B cell (primary cell): ENCODE results near the gene CPHXL. TPM values are rescaled to one million over a fixed set of nuclear protein-coding genes. Genes with fewer than 3 reads are reported as not detected.

Source experiments
- ATAC-seq: fragments of 200-7000 bp; cut with Tn5 transposase; one replicate; pipeline ENCODE4 v1.10.0; 2021; ENCODE audit warnings: low read depth, mild to moderate bottlenecking, moderate number of reproducible peaks, moderate library complexity
- CTCF ChIA-PET: fragments of 350-600 bp; sonication (Branson Sonifier 250); formaldehyde crosslinking; loops from one replicate; lab custom pipeline; 2021; ENCODE audit warnings: antibody characterized with exemption, inconsistent platforms; lab: Charles Lee
- POLR2A ChIA-PET: fragments of 350-600 bp; sonication (Branson Sonifier 250); formaldehyde crosslinking; loops from one replicate; lab custom pipeline; 2021; ENCODE audit warnings: antibody characterized with exemption; lab: Charles Lee
- DNase-seq: peaks from one replicate; pipeline ENCODE4 v3.0.0; 2013
- H2AFZ ChIP-seq: 2 replicates; pipeline ENCODE4 v1.6.1; 2012; ENCODE audit warnings: mild to moderate bottlenecking, low read depth, low read length; ENCODE audit not compliant: insufficient read depth, poor library complexity, severe bottlenecking
- H3K27ac ChIP-seq, 2 donors: 1 replicate in 1 of 2; 2 replicates in 1 of 2; pipeline ENCODE4 v1.5.1; 2012 to 2013; ENCODE audit warnings: low read length in 2 of 2, mild to moderate bottlenecking in 2 of 2, moderate library complexity in 1 of 2
- H3K27me3 ChIP-seq, 4 experiments: fragments of 200-600 bp in 1 of 4; sonication (generic) in 1 of 4; replicated peaks in 1 of 4; 1 replicate in 2 of 4; 2 replicates in 2 of 4; pipeline versions ENCODE4 v1.6.1 to v1.7.0; 2013 to 2016; ENCODE audit warnings: low read length in 3 of 4, mild to moderate bottlenecking in 2 of 4, mixed read lengths in 1 of 4, moderate library complexity in 1 of 4; ENCODE audit not compliant: insufficient read depth in 4 of 4, control insufficient read depth in 3 of 4; ENCODE audit errors: control extremely low read depth in 1 of 4
- H3K36me3 ChIP-seq, 2 experiments: replicated peaks in 1 of 2; 1 replicate in 1 of 2; 2 replicates in 1 of 2; pipeline versions ENCODE4 v1.6.1 to v1.7.1; 2013; ENCODE audit warnings: low read length in 1 of 2; ENCODE audit not compliant: insufficient read depth in 2 of 2, control insufficient read depth in 1 of 2; ENCODE audit errors: control extremely low read depth in 1 of 2, extremely low read depth in 1 of 2
- H3K4me1 ChIP-seq, 2 donors: fragments of 200-600 bp in 1 of 2; sonication (generic) in 1 of 2; 1 replicate in 1 of 2; 2 replicates in 1 of 2; pipeline versions ENCODE4 v1.5.1 to v1.6.1; 2013 to 2017; ENCODE audit warnings: low read length in 2 of 2; ENCODE audit not compliant: control insufficient read depth in 2 of 2, insufficient read depth in 2 of 2
- H3K4me2 ChIP-seq: replicated peaks from 2 replicates; pipeline ENCODE3; 2012; ENCODE audit warnings: mild to moderate bottlenecking, low read depth, low read length; ENCODE audit not compliant: poor library complexity, severe bottlenecking
- H3K4me3 ChIP-seq, 5 experiments: fragments of 200-600 bp in 1 of 5; sonication (generic) in 1 of 5; 1 replicate in 3 of 5; 2 replicates in 2 of 5; pipeline versions ENCODE4 v1.5.1 to v1.7.0; 2011 to 2016; ENCODE audit warnings: low read length in 4 of 5, mild to moderate bottlenecking in 4 of 5, low read depth in 2 of 5, control low read depth in 1 of 5, moderate library complexity in 1 of 5; ENCODE audit not compliant: insufficient read depth in 1 of 5; ENCODE audit errors: control extremely low read depth in 1 of 5, extremely low read depth in 1 of 5
- H3K79me2 ChIP-seq: fragments of 200-600 bp; sonication (generic); one replicate; pipeline ENCODE4 v1.6.0; 2016; ENCODE audit warnings: low read length; ENCODE audit not compliant: control insufficient read depth, insufficient read depth
- H3K9ac ChIP-seq: fragments of 200-600 bp; sonication (generic); 2 replicates; pipeline ENCODE4 v1.6.1; 2017; ENCODE audit warnings: mild to moderate bottlenecking, low read length, moderate library complexity
- H3K9me3 ChIP-seq, 3 donors: one replicate each; pipeline versions ENCODE4 v1.6.1 to v1.7.1; 2013; ENCODE audit warnings: low read length in 2 of 3; ENCODE audit not compliant: control insufficient read depth in 2 of 3, insufficient read depth in 1 of 3; ENCODE audit errors: control extremely low read depth in 1 of 3
- H4K20me1 ChIP-seq: 2 replicates; pipeline ENCODE4 v1.6.0; 2012; ENCODE audit warnings: mild to moderate bottlenecking, low read length; ENCODE audit not compliant: insufficient read depth, control insufficient read depth, poor library complexity, severe bottlenecking
- H3K27ac Mint-ChIP-seq: one replicate; pipeline ENCODE4 v1.8.0; 2021; ENCODE audit warnings: mixed read lengths
- H3K27me3 Mint-ChIP-seq: one replicate; pipeline ENCODE4 v1.8.0; 2021; ENCODE audit warnings: mixed read lengths
- H3K4me1 Mint-ChIP-seq: one replicate; pipeline ENCODE4 v1.8.0; 2021; ENCODE audit warnings: mixed read lengths
- H3K4me3 Mint-ChIP-seq: one replicate; pipeline ENCODE4 v1.8.0; 2021; ENCODE audit warnings: mixed read lengths
- H3K9me3 Mint-ChIP-seq: one replicate; pipeline ENCODE4 v1.8.0; 2022; ENCODE audit warnings: mixed read lengths; ENCODE audit not compliant: insufficient read depth
- EZH2 ChIP-seq: IDR thresholded peaks from 2 replicates; pipeline ENCODE4 v1.6.1; 2012; ENCODE audit warnings: borderline replicate concordance, low read depth, mild to moderate bottlenecking, moderate library complexity, low read length; ENCODE audit not compliant: insufficient read depth, poor library complexity, severe bottlenecking
- WGBS: methylation state at CpG from one replicate; pipeline ENCODE4 v1.1.5; 2013; ENCODE audit warnings: missing lambda C conversion rate; ENCODE audit not compliant: insufficient coverage; 5-methylcytosine and 5-hydroxymethylcytosine counted together
- intact Hi-C: fragments of 100-400 bp; cut with micrococcal nuclease; formaldehyde crosslinking; loops from one replicate; pipeline ENCODE4 v1.10.0; 2022
- polyA plus RNA-seq: library from polyadenylated mRNA; depleted of rRNA; stranded (reverse); fragments of >200 nt; gene quantifications from 2 replicates; pipeline ENCODE4 v1.2.3, GENCODE V29; 2012
- total RNA-seq, 2 donors: library from RNA; stranded (reverse); fragments of 120-200 nt in 1 of 2; gene quantifications; 1 replicate in 1 of 2; 2 replicates in 1 of 2; pipeline versions ENCODE4 v1.2.3 to v1.2.4, GENCODE V29; 2013 to 2022
- TF ChIP-seq, protein P1 (sequence below): fragments of 200-600 bp; IDR thresholded peaks from one replicate; pipeline ENCODE4 v1.8.0; 2022; ENCODE audit warnings: antibody characterized with exemption, mild to moderate bottlenecking

The CPHXL gene
- total and polyA plus RNA-seq, 2 donors (not counting 1 experiment from before 2014, with no cell fraction given) = not detected

GRCh38 chr16:75761108-75761507 lies 34.8 kb upstream of the CPHXL start:
- no peak for DNase-seq
- Mint-ChIP-seq H3K27me3 (no peaks in the 10 kb centered on the region), H3K4me1 (peaks cover 27% of the 10 kb centered on the region), H3K9me3 (no peaks in the 10 kb centered on the region), H3K27ac (peak overlapping the region; percentile 86), H3K4me3 (peak overlapping the region; percentile 79)
- Histone ChIP-seq H2AFZ (peak overlapping the region; percentile 63), H3K4me1 (peaks cover 14 to 27% of the 10 kb centered on the region in 2 donors), H4K20me1 (no peaks in the 10 kb centered on the region), H3K27me3 (no peaks in the 10 kb centered on the region), H3K4me2 (peak overlapping the region; percentile 52), H3K4me3 (peak overlapping the region in 4 of 5 experiments; percentile 12 to 42 (median 26)), H3K27ac (peak overlapping the region; percentile 50 to 65), H3K79me2 (no peaks in the 10 kb centered on the region), H3K9ac (peak overlapping the region; percentile 50), H3K36me3 (no peaks in the 10 kb centered on the region), H3K9me3 (no peaks in the 10 kb centered on the region)
- 93% methylated on average over 6 of the region's 7 CpGs for WGBS
- intact Hi-C loops = loop anchor here (1.0 to 5.0 kb wide), 7 partner anchors 113 to 614 kb away; partner anchors contain the start of genes CFDP1, TMEM170A, TMEM231 and ZFP1
- CTCF ChIA-PET = interaction anchor here (1.1 kb wide), 1 partner anchor 562 kb away, joined by 3 read pairs; no protein-coding TSS in a partner anchor
- peak; percentile 7 for ATAC-seq
- POLR2A ChIA-PET = no interaction called here
- TF ChIP-seq, protein P1, sequence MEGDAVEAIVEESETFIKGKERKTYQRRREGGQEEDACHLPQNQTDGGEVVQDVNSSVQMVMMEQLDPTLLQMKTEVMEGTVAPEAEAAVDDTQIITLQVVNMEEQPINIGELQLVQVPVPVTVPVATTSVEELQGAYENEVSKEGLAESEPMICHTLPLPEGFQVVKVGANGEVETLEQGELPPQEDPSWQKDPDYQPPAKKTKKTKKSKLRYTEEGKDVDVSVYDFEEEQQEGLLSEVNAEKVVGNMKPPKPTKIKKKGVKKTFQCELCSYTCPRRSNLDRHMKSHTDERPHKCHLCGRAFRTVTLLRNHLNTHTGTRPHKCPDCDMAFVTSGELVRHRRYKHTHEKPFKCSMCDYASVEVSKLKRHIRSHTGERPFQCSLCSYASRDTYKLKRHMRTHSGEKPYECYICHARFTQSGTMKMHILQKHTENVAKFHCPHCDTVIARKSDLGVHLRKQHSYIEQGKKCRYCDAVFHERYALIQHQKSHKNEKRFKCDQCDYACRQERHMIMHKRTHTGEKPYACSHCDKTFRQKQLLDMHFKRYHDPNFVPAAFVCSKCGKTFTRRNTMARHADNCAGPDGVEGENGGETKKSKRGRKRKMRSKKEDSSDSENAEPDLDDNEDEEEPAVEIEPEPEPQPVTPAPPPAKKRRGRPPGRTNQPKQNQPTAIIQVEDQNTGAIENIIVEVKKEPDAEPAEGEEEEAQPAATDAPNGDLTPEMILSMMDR = no peak
- no peak for TF ChIP-seq EZH2

DNA sequence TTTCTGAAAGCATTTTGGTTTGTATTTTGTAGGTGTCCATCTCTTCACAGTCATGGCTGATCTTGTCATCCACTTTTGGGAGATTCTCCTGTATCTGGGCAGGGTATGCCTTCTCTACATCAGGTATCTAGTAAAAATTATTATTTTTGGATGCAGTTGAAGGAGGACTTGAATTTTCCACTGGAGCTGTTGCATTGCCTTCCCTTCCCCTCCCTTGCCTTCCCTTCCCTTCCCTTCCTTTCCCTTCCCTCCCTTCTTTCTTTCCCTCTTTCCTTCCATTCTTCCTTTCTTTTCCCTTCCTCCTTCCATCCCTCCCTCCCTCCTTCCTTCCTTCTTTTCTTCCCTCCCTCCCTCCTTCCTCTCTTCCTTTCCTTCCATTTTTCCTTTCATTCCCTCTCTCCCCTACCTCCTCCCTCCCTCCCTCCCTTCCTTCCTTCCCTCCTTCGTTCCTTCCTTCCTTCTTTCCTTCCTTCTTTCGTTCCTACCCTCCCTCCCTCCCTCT lies 33.8 kb upstream of the CPHXL start:
- TF ChIP-seq, protein P1 = no peak
- TF ChIP-seq EZH2 = no peak
- Mint-ChIP-seq H3K4me1 (peaks cover 27% of the 10 kb centered on the region), H3K9me3 (no peaks in the 10 kb centered on the region), H3K4me3 (no peak overlapping the region), H3K27me3 (no peaks in the 10 kb centered on the region), H3K27ac (no peak overlapping the region)
- DNase-seq (no peak), ATAC-seq (no peak)
- Histone ChIP-seq H2AFZ (no peak overlapping the region), H3K27ac (no peak overlapping the region), H4K20me1 (no peaks in the 10 kb centered on the region), H3K36me3 (no peaks in the 10 kb centered on the region), H3K27me3 (no peaks in the 10 kb centered on the region), H3K4me3 (no peak overlapping the region), H3K4me1 (peaks cover 14 to 27% of the 10 kb centered on the region in 2 donors), H3K4me2 (no peak overlapping the region), H3K9ac (no peak overlapping the region), H3K9me3 (no peaks in the 10 kb centered on the region), H3K79me2 (no peaks in the 10 kb centered on the region)
- WGBS = 49% methylated on average over 2 of the region's 2 CpGs
- POLR2A ChIA-PET = no interaction called here
- intact Hi-C loops = loop anchor here (5.0 kb wide), 2 partner anchors 378 to 613 kb away; partner anchors contain the start of gene ZFP1
- CTCF ChIA-PET = no interaction called here
